ENCODE measurements around the gene GRIN3A.
A peak's percentile ranks its signal among the peaks of the same experiment; 100 is the strongest.

GRIN3A gene

DNA sequence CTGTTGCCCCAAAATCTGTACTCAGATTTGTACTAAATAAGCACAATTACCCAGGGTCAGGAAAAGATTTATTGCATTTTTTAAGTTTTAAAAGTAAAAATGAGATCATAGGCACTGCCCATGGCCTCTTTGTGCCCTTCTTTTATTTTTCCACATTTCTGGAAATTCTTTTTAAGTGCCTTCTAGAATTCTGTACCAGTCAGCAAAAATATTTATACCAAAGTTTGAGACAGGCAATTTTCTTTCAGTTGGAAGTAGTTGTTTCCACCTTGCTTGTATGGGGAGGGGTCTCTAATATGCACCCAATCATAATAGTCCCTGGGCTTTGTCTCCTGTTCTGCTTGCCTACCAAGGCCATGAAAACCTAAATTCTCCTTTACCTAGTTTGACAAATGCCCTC lies 210.4 kb downstream of the GRIN3A start:
- DNase-seq: no peak

DNA sequence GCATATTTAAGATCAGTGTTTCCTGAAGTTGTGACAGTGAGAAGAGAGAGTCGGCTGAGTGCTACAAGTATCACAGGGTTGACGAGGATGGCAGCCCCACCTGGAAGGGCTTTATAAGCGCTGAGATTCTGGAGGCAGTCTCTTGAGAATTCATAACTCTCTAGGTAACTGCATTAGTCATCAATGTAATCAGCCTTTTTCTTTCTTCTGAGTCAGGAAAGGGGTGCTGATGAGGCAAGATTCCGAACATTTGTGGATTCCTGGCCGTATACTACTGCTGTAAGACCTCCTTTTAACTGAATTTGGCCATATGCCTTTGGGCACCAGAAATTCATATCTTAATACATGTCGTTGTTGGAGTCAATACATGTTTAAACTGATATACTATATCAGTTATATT lies 211.4 kb downstream of the GRIN3A start:
- DNase-seq: peak in 4 of 56 donors; percentile 5 to 29 (median 14)

DNA sequence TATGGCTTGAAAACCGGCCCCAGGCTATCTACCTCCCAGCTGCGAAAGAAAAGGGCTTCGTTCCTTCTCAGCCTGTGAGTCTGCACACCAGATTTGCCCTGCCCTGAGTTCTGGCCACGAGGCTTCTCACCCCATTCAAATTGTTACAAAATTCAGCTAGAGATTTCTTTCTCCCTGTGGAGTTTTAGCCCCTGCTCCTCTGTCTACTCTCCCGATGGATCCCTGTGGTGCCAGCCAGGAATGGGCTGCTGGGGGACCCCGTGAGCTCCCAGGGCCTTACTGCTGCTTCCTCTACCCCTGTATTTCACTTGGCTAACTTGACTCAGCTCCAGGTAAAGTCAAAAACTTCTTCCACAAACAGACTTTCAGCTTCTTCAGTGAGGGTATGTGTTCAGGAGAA lies 214.1 kb downstream of the GRIN3A start:
- no peak for DNase-seq

Measured in nucleus accumbens (tissue), 56 donors.